ENCODE measurements around the gene EPM2AIP1. TPM values are rescaled to one million over a fixed set of nuclear protein-coding genes. Genes with fewer than 3 reads are reported as not detected.
"Not testable (repeated sequence)": the region's sequence is repeated elsewhere in the genome, so short reads cannot be mapped to it uniquely, and the experiment has no call there.

Gene EPM2AIP1
- total RNA-seq, 1 experiment from 2014 or later, result 12.9 TPM

GRCh38 chr3:36965440-36965839, 27.5 kb downstream of the EPM2AIP1 start:
- Mint-ChIP-seq H3K4me3 (ENCODE audit: unreplicated experiment) (no peak overlapping the region), H3K27ac (ENCODE audit: low read depth, unreplicated experiment) (no peak overlapping the region), H3K27me3 (ENCODE audit: insufficient read depth, unreplicated experiment) (no peaks in the 10 kb centered on the region), H3K9me3 (ENCODE audit: unreplicated experiment) (no peaks in the 10 kb centered on the region), H3K4me1 (ENCODE audit: insufficient read depth, unreplicated experiment) (peaks cover 13% of the 10 kb centered on the region), H3K36me3 (ENCODE audit: insufficient read depth, unreplicated experiment) (no peaks in the 10 kb centered on the region)
- BruUV-seq (replicated peaks), result no TSS peak
- intact Hi-C loops (cut with micrococcal nuclease), result no loop called here
- TF ChIP-seq, protein P1, sequence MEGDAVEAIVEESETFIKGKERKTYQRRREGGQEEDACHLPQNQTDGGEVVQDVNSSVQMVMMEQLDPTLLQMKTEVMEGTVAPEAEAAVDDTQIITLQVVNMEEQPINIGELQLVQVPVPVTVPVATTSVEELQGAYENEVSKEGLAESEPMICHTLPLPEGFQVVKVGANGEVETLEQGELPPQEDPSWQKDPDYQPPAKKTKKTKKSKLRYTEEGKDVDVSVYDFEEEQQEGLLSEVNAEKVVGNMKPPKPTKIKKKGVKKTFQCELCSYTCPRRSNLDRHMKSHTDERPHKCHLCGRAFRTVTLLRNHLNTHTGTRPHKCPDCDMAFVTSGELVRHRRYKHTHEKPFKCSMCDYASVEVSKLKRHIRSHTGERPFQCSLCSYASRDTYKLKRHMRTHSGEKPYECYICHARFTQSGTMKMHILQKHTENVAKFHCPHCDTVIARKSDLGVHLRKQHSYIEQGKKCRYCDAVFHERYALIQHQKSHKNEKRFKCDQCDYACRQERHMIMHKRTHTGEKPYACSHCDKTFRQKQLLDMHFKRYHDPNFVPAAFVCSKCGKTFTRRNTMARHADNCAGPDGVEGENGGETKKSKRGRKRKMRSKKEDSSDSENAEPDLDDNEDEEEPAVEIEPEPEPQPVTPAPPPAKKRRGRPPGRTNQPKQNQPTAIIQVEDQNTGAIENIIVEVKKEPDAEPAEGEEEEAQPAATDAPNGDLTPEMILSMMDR (IDR thresholded peaks at IDR 0.05; ENCODE audit: unreplicated experiment), result no peak
- POLR2A ChIA-PET, result interaction anchor here (0.8 kb wide), 1 partner anchor 28 kb away, joined by 3 read pairs; the partner anchor contains the start of genes EPM2AIP1 and MLH1
- DNase-seq (ENCODE audit: unreplicated experiment), result no peak
- CTCF ChIA-PET, result interaction anchor here (0.6 to 0.8 kb wide), 2 partner anchors 23 to 105 kb away, joined by 3 to 4 read pairs; no protein-coding TSS in a partner anchor

GRCh38 chr3:36964817-36965216, 28.1 kb downstream of the EPM2AIP1 start:
- H3K4me3 Mint-ChIP-seq (ENCODE audit: unreplicated experiment), result no peak overlapping the region
- H3K27me3 Mint-ChIP-seq (ENCODE audit: insufficient read depth, unreplicated experiment), result no peaks in the 10 kb centered on the region
- intact Hi-C loops (cut with micrococcal nuclease), result no loop called here
- H3K9me3 Mint-ChIP-seq (ENCODE audit: unreplicated experiment), result no peaks in the 10 kb centered on the region
- peaks cover 9% of the 10 kb centered on the region for H3K4me1 Mint-ChIP-seq (ENCODE audit: insufficient read depth, unreplicated experiment)
- CTCF ChIA-PET, result interaction anchor here (0.7 kb wide), 1 partner anchor 1996 kb away, joined by 4 read pairs; no protein-coding TSS in a partner anchor
- POLR2A ChIA-PET, result no interaction called here
- BruUV-seq (replicated peaks), result no TSS peak
- DNase-seq (ENCODE audit: unreplicated experiment), result no peak
- no peak overlapping the region for H3K27ac Mint-ChIP-seq (ENCODE audit: low read depth, unreplicated experiment)
- TF ChIP-seq, protein P1 (IDR thresholded peaks at IDR 0.05; ENCODE audit: unreplicated experiment), result no peak
- no peaks in the 10 kb centered on the region for H3K36me3 Mint-ChIP-seq (ENCODE audit: insufficient read depth, unreplicated experiment)

GRCh38 chr3:36964331-36964730, 28.6 kb downstream of the EPM2AIP1 start:
- H3K4me1 Mint-ChIP-seq (ENCODE audit: insufficient read depth, unreplicated experiment), result peaks cover 4% of the 10 kb centered on the region
- intact Hi-C loops (cut with micrococcal nuclease), result no loop called here
- CTCF ChIA-PET, result interaction anchor here (0.7 kb wide), 2 partner anchors 189 to 1997 kb away, joined by 3 to 4 read pairs; no protein-coding TSS in a partner anchor
- no peaks in the 10 kb centered on the region for H3K36me3 Mint-ChIP-seq (ENCODE audit: insufficient read depth, unreplicated experiment)
- no peak overlapping the region for H3K4me3 Mint-ChIP-seq (ENCODE audit: unreplicated experiment)
- H3K27me3 Mint-ChIP-seq (ENCODE audit: insufficient read depth, unreplicated experiment), result no peaks in the 10 kb centered on the region
- TF ChIP-seq, protein P1 (IDR thresholded peaks at IDR 0.05; ENCODE audit: unreplicated experiment), result no peak
- no peaks in the 10 kb centered on the region for H3K9me3 Mint-ChIP-seq (ENCODE audit: unreplicated experiment)
- POLR2A ChIA-PET, result no interaction called here
- no peak for DNase-seq (ENCODE audit: unreplicated experiment)
- no peak overlapping the region for H3K27ac Mint-ChIP-seq (ENCODE audit: low read depth, unreplicated experiment)
- BruUV-seq (replicated peaks), result no TSS peak

GRCh38 chr3:36963008-36963407, 29.9 kb downstream of the EPM2AIP1 start:
- H3K9me3 Mint-ChIP-seq (ENCODE audit: unreplicated experiment); H3K27ac Mint-ChIP-seq (ENCODE audit: low read depth, unreplicated experiment); H3K36me3 Mint-ChIP-seq (ENCODE audit: insufficient read depth, unreplicated experiment); H3K4me3 Mint-ChIP-seq (ENCODE audit: unreplicated experiment); BruUV-seq (replicated peaks); DNase-seq (ENCODE audit: unreplicated experiment); H3K4me1 Mint-ChIP-seq (ENCODE audit: insufficient read depth, unreplicated experiment); intact Hi-C loops (cut with micrococcal nuclease); H3K27me3 Mint-ChIP-seq (ENCODE audit: insufficient read depth, unreplicated experiment): not testable (repeated sequence)
- POLR2A ChIA-PET, result interaction anchor here (0.7 kb wide), 1 partner anchor 15 kb away, joined by 6 read pairs; no protein-coding TSS in a partner anchor
- CTCF ChIA-PET, result interaction anchor here (0.6 to 1.2 kb wide), 3 partner anchors 28 to 214 kb away, joined by 3 to 5 read pairs (median 3); no protein-coding TSS in a partner anchor
